SU-DHL-6 (cell line): ENCODE measurements around the gene NAA50.

Source experiments
- H2AFZ ChIP-seq: fragments of 200-600 bp; sonication (generic); 2 replicates; pipeline ENCODE4 v1.6.1; 2014; ENCODE audit warnings: low read depth, mild to moderate bottlenecking, moderate library complexity, mixed read lengths, antibody characterized with exemption, low read length; ENCODE audit not compliant: severe bottlenecking
- H3F3A ChIP-seq: fragments of 200-600 bp; shearing (Covaris generic); 2 replicates; pipeline ENCODE4 v1.6.0; 2016; ENCODE audit warnings: antibody characterized with exemption, mild to moderate bottlenecking; ENCODE audit not compliant: insufficient read depth
- H3K27ac ChIP-seq: fragments of 200-600 bp; sonication (generic); 2 replicates; pipeline ENCODE4 v1.5.1; 2016; ENCODE audit warnings: low read depth, mild to moderate bottlenecking, low read length, moderate library complexity, mixed read lengths
- H3K27me3 ChIP-seq: fragments of 200-600 bp; sonication (generic), shearing (Covaris generic); 2 replicates; pipeline ENCODE4 v1.6.0; 2014; ENCODE audit warnings: mild to moderate bottlenecking, low read length
- H3K36me3 ChIP-seq: fragments of 200-600 bp; sonication (generic); 2 replicates; pipeline ENCODE4 v1.6.1; 2014; ENCODE audit warnings: mild to moderate bottlenecking, low read length, mixed read lengths
- H3K4me2 ChIP-seq: fragments of 300-600, 200-600 bp; shearing (Covaris generic), sonication (generic); 2 replicates; pipeline ENCODE4 v1.6.0; 2014; ENCODE audit warnings: low read length, low read depth, mild to moderate bottlenecking; ENCODE audit not compliant: poor library complexity, severe bottlenecking
- H3K4me3 ChIP-seq: fragments of 200-600 bp; sonication (generic); 2 replicates; pipeline ENCODE4 v1.5.1; 2014; ENCODE audit warnings: antibody characterized with exemption, low read length, mild to moderate bottlenecking, mixed read lengths; ENCODE audit not compliant: insufficient read depth, poor library complexity, severe bottlenecking
- H3K79me2 ChIP-seq: fragments of 200-600 bp; sonication (generic); 2 replicates; pipeline ENCODE4 v1.6.1; 2014; ENCODE audit warnings: mild to moderate bottlenecking, low read length, moderate library complexity; ENCODE audit not compliant: insufficient read depth
- H3K9ac ChIP-seq: fragments of 200-600 bp; sonication (generic); 2 replicates; pipeline ENCODE4 v1.7.0; 2014; ENCODE audit warnings: mild to moderate bottlenecking, low read length
- H3K9me2 ChIP-seq: fragments of 200-600 bp; sonication (generic); replicated peaks from 2 replicates; pipeline ENCODE4 v1.6.1; 2014; ENCODE audit warnings: low read length; ENCODE audit not compliant: insufficient read depth
- H3K9me3 ChIP-seq: fragments of 200-600 bp; sonication (generic); 2 replicates; pipeline ENCODE4 v1.6.1; 2014; ENCODE audit warnings: low read length, mixed read lengths; ENCODE audit not compliant: insufficient read depth
- H4K20me1 ChIP-seq: fragments of 200-600 bp; sonication (generic); 2 replicates; pipeline ENCODE4 v1.6.1; 2014; ENCODE audit warnings: low read depth, mild to moderate bottlenecking, antibody characterized with exemption, low read length, moderate library complexity, mixed read lengths
- CTCF ChIP-seq: fragments of 200-600 bp; sonication (generic); IDR thresholded peaks from one replicate; pipeline ENCODE4 v1.5.1; 2017; ENCODE audit warnings: antibody characterized with exemption, mild to moderate bottlenecking, low read length, moderate library complexity; ENCODE audit not compliant: insufficient read depth, poor library complexity, severe bottlenecking
- EZH2phosphoT487 ChIP-seq: fragments of 200-600 bp; sonication (generic), shearing (Covaris generic); conservative IDR thresholded peaks from 2 replicates; pipeline ENCODE4 v1.6.1; 2018; ENCODE audit warnings: mild to moderate bottlenecking, antibody characterized with exemption, low read length, moderate library complexity, mixed read lengths

The NAA50 gene

GRCh38 chr3:113743006-113743630, 2.9 kb downstream of the NAA50 start:
- H3K9me2 ChIP-seq, result no peaks in the 10 kb centered on the region
- peaks cover 89% of the 10 kb centered on the region for H3K79me2 ChIP-seq
- peaks cover 10% of the 10 kb centered on the region for H3K36me3 ChIP-seq
- H3K9ac ChIP-seq, result peak overlapping the region; percentile 99
- H3K4me3 ChIP-seq, result peak overlapping the region; percentile 97
- TF ChIP-seq CTCF (no peak), EZH2phosphoT487 (no peak)
- peaks cover 53% of the 10 kb centered on the region for H4K20me1 ChIP-seq
- no peak overlapping the region for H2AFZ ChIP-seq
- no peaks in the 10 kb centered on the region for H3K9me3 ChIP-seq
- peak overlapping the region; percentile 92 for H3K4me2 ChIP-seq
- H3K27me3 ChIP-seq, result no peaks in the 10 kb centered on the region
- peaks cover 43% of the 10 kb centered on the region for H3F3A ChIP-seq
- peak overlapping the region; percentile 24; the same call in 1 of the 2 replicates for H3K27ac ChIP-seq

- peaks cover 57% of the 10 kb centered on the region for H4K20me1 ChIP-seq
- no peak overlapping the region for H3K4me3 ChIP-seq
- no peak overlapping the region for H3K9ac ChIP-seq
- 0 out of 2 replicates have a peak overlapping the region, but pooled peaks have one; percentile 9 for H3K27ac ChIP-seq
- peaks cover 58% of the 10 kb centered on the region for H3F3A ChIP-seq
- H3K4me2 ChIP-seq, result peak overlapping the region; percentile 92
- peaks cover 10% of the 10 kb centered on the region for H3K36me3 ChIP-seq
- TF ChIP-seq EZH2phosphoT487 (no peak), CTCF (no peak)
- H3K9me3 ChIP-seq, result no peaks in the 10 kb centered on the region
- H3K9me2 ChIP-seq, result no peaks in the 10 kb centered on the region
- H3K79me2 ChIP-seq, result peaks cover 93% of the 10 kb centered on the region
- no peak overlapping the region for H2AFZ ChIP-seq
- H3K27me3 ChIP-seq, result no peaks in the 10 kb centered on the region
Observed at GRCh38 chr3:113741620-113742019, 4.4 kb downstream of the NAA50 start.

- H3K79me2 ChIP-seq, result peaks cover 98% of the 10 kb centered on the region
- no peak overlapping the region for H2AFZ ChIP-seq
- H3K36me3 ChIP-seq, result peaks cover 10% of the 10 kb centered on the region
- TF ChIP-seq CTCF (no peak), EZH2phosphoT487 (no peak)
- H3K27ac ChIP-seq, result no peak overlapping the region
- peaks cover 56% of the 10 kb centered on the region for H3F3A ChIP-seq
- no peaks in the 10 kb centered on the region for H3K9me3 ChIP-seq
- H3K9me2 ChIP-seq, result no peaks in the 10 kb centered on the region
- peaks cover 61% of the 10 kb centered on the region for H4K20me1 ChIP-seq
- H3K27me3 ChIP-seq, result no peaks in the 10 kb centered on the region
- no peak overlapping the region for H3K9ac ChIP-seq
- H3K4me2 ChIP-seq, result peak overlapping the region; percentile 92
- no peak overlapping the region for H3K4me3 ChIP-seq
Observed at GRCh38 chr3:113741086-113741485, 5.0 kb downstream of the NAA50 start.
